Adrenal gland (tissue), 5 donors: ENCODE measurements around the gene DCAF15.

Source experiments
- POLR2A ChIP-seq, 2 donors: fragments of 450-650 bp; IDR thresholded peaks; one replicate each; pipeline ENCODE4 v1.6.1; 2017; ENCODE audit warnings: antibody characterized with exemption in 2 of 2, mild to moderate bottlenecking in 2 of 2, moderate library complexity in 1 of 2
- TF ChIP-seq, protein P1 (sequence below), 6 experiments: fragments of 450-650 bp in 4 of 6; fragments of 200-600 bp in 2 of 6; sonication (generic) in 1 of 6; IDR thresholded peaks; 1 replicate in 5 of 6; 2 replicates in 1 of 6; pipeline versions ENCODE4 v1.5.1 to v1.8.0; 2016 to 2021; ENCODE audit warnings: antibody characterized with exemption in 6 of 6, mild to moderate bottlenecking in 2 of 6, moderate library complexity in 1 of 6
- donor health status: DM: no; HTN: no; CAD: no.

DNA sequence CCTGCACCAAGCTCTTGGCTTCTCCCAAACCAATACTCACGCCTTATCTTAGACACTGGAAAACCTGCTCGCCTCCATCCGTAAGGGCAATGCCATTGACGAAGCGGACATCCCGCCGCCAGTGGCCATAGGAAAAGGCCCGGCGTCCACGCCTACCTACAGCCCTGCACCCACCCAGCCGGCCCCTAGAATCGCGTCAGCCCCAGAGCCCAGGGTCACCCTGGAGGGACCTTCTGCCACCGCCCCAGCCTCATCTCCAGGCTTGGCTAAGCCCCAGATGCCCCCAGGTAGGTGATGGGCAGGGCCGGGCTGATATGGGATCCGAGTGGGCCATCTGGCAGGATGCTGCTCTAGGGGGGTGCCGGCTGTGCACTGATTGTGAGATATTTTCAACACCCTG is 39.0 kb upstream of the DCAF15 start:
- TF ChIP-seq, protein P1, sequence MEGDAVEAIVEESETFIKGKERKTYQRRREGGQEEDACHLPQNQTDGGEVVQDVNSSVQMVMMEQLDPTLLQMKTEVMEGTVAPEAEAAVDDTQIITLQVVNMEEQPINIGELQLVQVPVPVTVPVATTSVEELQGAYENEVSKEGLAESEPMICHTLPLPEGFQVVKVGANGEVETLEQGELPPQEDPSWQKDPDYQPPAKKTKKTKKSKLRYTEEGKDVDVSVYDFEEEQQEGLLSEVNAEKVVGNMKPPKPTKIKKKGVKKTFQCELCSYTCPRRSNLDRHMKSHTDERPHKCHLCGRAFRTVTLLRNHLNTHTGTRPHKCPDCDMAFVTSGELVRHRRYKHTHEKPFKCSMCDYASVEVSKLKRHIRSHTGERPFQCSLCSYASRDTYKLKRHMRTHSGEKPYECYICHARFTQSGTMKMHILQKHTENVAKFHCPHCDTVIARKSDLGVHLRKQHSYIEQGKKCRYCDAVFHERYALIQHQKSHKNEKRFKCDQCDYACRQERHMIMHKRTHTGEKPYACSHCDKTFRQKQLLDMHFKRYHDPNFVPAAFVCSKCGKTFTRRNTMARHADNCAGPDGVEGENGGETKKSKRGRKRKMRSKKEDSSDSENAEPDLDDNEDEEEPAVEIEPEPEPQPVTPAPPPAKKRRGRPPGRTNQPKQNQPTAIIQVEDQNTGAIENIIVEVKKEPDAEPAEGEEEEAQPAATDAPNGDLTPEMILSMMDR (IDR thresholded peaks at IDR 0.05), result no peak
- TF ChIP-seq POLR2A (IDR thresholded peaks at IDR 0.05), result no peak
